ENCODE data around the gene KCNQ1.

Gene KCNQ1

GRCh38 chr11:2702771-2703362 lies 258.1 kb downstream of the KCNQ1 start:
- no peak overlapping the region for H3K4me3 ChIP-seq (ENCODE audit: low read depth, low read length)
- TF ChIP-seq CTCF (IDR thresholded peaks at IDR 0.05; ENCODE audit: insufficient read depth, low read depth, low read length, missing control alignments): no peak

GRCh38 chr11:2703363-2704141 lies 258.7 kb downstream of the KCNQ1 start:
- no peak overlapping the region for H3K4me3 ChIP-seq (ENCODE audit: low read depth, low read length)
- DNase-seq (ENCODE audit: low read depth): no peak
- no peak for TF ChIP-seq CTCF (IDR thresholded peaks at IDR 0.05; ENCODE audit: insufficient read depth, low read depth, low read length, missing control alignments)

More at GRCh38 chr11:2702771-2703362, 258.1 kb downstream of the KCNQ1 start:
- DNase-seq (ENCODE audit: low read depth): no peak

GRCh38 chr11:2704356-2704755 lies 259.5 kb downstream of the KCNQ1 start:
- no peak overlapping the region for H3K4me3 ChIP-seq (ENCODE audit: low read depth, low read length)
- TF ChIP-seq CTCF (IDR thresholded peaks at IDR 0.05; ENCODE audit: insufficient read depth, low read depth, low read length, missing control alignments): no peak
- DNase-seq (ENCODE audit: low read depth): no peak

GRCh38 chr11:2704896-2705606 lies 260.2 kb downstream of the KCNQ1 start:
- TF ChIP-seq CTCF (IDR thresholded peaks at IDR 0.05; ENCODE audit: insufficient read depth, low read depth, low read length, missing control alignments): no peak
- H3K4me3 ChIP-seq (ENCODE audit: low read depth, low read length): no peak overlapping the region
- DNase-seq (ENCODE audit: low read depth): no peak

- TF ChIP-seq CTCF (IDR thresholded peaks at IDR 0.05; ENCODE audit: insufficient read depth, low read depth, low read length, missing control alignments): no peak
- H3K4me3 ChIP-seq (ENCODE audit: low read depth, low read length): no peak overlapping the region
- DNase-seq (ENCODE audit: low read depth): no peak
These were observed 261.5 kb downstream of the KCNQ1 start for GRCh38 chr11:2706321-2706720.

GRCh38 chr11:2707736-2708135 lies 262.9 kb downstream of the KCNQ1 start:
- no peak for DNase-seq (ENCODE audit: low read depth)
- H3K4me3 ChIP-seq (ENCODE audit: low read depth, low read length): no peak overlapping the region
- no peak for TF ChIP-seq CTCF (IDR thresholded peaks at IDR 0.05; ENCODE audit: insufficient read depth, low read depth, low read length, missing control alignments)
